ENCODE data around the gene FOCAD.

Gene FOCAD

GRCh38 chr9:20734275-20734674 lies 50.2 kb downstream of the FOCAD start:
- no peak for DNase-seq

- no peak for DNase-seq
Observed at GRCh38 chr9:20740304-20740703, 56.2 kb downstream of the FOCAD start.

GRCh38 chr9:20740929-20741582 lies 57.0 kb downstream of the FOCAD start:
- DNase-seq: no peak

- DNase-seq: no peak
Observed at GRCh38 chr9:20742833-20743232, 58.8 kb downstream of the FOCAD start.

- DNase-seq: no peak
Observed at GRCh38 chr9:20744036-20744630, 60.1 kb downstream of the FOCAD start.

GRCh38 chr9:20746967-20747366 lies 62.9 kb downstream of the FOCAD start:
- no peak for DNase-seq

- no peak for DNase-seq
Observed at GRCh38 chr9:20749496-20750198, 65.6 kb downstream of the FOCAD start.

GRCh38 chr9:20753761-20754160 lies 69.7 kb downstream of the FOCAD start:
- no peak for DNase-seq

- DNase-seq: no peak
Observed at GRCh38 chr9:20754556-20754955, 70.5 kb downstream of the FOCAD start.

GRCh38 chr9:20760246-20760891 lies 76.3 kb downstream of the FOCAD start:
- no peak for DNase-seq

GRCh38 chr9:20770947-20771346 lies 86.9 kb downstream of the FOCAD start:
- no peak for DNase-seq

GRCh38 chr9:20771729-20772128 lies 87.7 kb downstream of the FOCAD start:
- DNase-seq: no peak

- DNase-seq: no peak
Observed at GRCh38 chr9:20775683-20776082, 91.6 kb downstream of the FOCAD start.

- DNase-seq: no peak
Observed at GRCh38 chr9:20781092-20781491, 97.0 kb downstream of the FOCAD start.

- no peak for DNase-seq
Observed at GRCh38 chr9:20782289-20782688, 98.2 kb downstream of the FOCAD start.

GRCh38 chr9:20783057-20784038 lies 99.3 kb downstream of the FOCAD start:
- no peak for DNase-seq

GRCh38 chr9:20784196-20784595 lies 100.1 kb downstream of the FOCAD start:
- no peak for DNase-seq

GRCh38 chr9:20786807-20787206 lies 102.7 kb downstream of the FOCAD start:
- DNase-seq: no peak

GRCh38 chr9:20788526-20789451 lies 104.7 kb downstream of the FOCAD start:
- no peak for DNase-seq

- no peak for DNase-seq
Observed at GRCh38 chr9:20790721-20791120, 106.7 kb downstream of the FOCAD start.

- DNase-seq: no peak
Observed at GRCh38 chr9:20791682-20792081, 107.6 kb downstream of the FOCAD start.
